ENCODE results near the gene FUT2. TPM values are rescaled to one million over a fixed set of nuclear protein-coding genes. Genes with fewer than 3 reads are reported as not detected.
A peak's percentile ranks its signal among the peaks of the same experiment; 100 is the strongest.

The FUT2 gene
- total RNA-seq, 2 donors from 2014 or later: 125 to 141 TPM

DNA sequence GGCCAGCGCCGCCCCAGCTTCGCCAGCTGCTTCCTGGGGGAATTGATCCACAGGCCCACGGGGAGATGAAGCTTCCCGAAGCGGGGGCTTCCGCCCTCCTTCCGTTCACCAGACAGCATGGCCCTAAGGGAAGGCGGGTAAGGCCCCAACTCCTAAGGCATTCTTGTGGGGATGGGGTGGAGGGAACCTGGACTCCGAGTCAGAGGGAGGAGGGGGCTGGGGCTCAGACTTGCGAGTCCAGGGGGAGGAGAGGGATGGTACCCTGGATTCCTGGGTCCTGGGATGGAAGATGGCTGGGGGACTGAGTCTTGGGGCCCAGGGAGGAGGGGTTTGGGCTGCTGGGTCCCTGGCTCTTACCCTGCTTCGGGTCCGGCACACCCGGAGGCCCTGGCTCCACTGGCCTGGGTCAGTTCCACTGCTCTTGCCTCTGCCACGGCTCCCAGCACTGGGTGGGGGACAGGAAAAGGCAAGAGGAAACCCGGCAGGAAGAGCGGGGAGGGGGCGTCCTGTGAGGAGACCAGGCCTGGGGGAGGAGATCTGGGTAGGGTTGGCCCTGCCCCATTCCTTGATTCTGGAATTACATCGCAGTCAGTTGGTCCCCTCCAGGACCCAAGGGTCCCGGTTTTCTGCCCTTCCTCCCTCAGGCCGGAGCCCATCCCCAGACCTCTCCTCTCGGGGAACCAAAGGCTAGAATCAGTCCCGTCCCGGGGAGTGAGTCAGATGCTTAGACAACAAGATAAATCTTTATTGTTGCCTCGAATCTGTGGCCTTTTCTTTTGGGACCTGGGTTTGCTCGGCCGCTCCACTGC lies 44.6 kb downstream of the FUT2 start, which contains the start of gene RASIP1:
Gene RASIP1 (minus strand): TSS at position 447 of the 809 bp plus-strand sequence. CDS start 328 bp downstream, at position 119.
- intact Hi-C loops (cut with DNase I): no loop called here
- no peaks in the 10 kb centered on the region for H3K9me3 ChIP-seq
- H3K27me3 ChIP-seq: peaks cover 5% of the 10 kb centered on the region
- H3K4me1 ChIP-seq: no peaks in the 10 kb centered on the region
- TF ChIP-seq, protein P1, sequence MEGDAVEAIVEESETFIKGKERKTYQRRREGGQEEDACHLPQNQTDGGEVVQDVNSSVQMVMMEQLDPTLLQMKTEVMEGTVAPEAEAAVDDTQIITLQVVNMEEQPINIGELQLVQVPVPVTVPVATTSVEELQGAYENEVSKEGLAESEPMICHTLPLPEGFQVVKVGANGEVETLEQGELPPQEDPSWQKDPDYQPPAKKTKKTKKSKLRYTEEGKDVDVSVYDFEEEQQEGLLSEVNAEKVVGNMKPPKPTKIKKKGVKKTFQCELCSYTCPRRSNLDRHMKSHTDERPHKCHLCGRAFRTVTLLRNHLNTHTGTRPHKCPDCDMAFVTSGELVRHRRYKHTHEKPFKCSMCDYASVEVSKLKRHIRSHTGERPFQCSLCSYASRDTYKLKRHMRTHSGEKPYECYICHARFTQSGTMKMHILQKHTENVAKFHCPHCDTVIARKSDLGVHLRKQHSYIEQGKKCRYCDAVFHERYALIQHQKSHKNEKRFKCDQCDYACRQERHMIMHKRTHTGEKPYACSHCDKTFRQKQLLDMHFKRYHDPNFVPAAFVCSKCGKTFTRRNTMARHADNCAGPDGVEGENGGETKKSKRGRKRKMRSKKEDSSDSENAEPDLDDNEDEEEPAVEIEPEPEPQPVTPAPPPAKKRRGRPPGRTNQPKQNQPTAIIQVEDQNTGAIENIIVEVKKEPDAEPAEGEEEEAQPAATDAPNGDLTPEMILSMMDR (IDR thresholded peaks at IDR 0.05): no peak
- DNase-seq: no peak
- H3K27ac ChIP-seq: no peak within 1 kb of the TSS
- peak within 1 kb of the TSS; percentile 58 for H3K9ac ChIP-seq (ENCODE audit: low read depth in 2 of 2, low read length in 2 of 2)
- peak within 1 kb of the TSS; percentile 47 for H3K4me3 ChIP-seq
- no peaks in the 10 kb centered on the region for H3K36me3 ChIP-seq

DNA sequence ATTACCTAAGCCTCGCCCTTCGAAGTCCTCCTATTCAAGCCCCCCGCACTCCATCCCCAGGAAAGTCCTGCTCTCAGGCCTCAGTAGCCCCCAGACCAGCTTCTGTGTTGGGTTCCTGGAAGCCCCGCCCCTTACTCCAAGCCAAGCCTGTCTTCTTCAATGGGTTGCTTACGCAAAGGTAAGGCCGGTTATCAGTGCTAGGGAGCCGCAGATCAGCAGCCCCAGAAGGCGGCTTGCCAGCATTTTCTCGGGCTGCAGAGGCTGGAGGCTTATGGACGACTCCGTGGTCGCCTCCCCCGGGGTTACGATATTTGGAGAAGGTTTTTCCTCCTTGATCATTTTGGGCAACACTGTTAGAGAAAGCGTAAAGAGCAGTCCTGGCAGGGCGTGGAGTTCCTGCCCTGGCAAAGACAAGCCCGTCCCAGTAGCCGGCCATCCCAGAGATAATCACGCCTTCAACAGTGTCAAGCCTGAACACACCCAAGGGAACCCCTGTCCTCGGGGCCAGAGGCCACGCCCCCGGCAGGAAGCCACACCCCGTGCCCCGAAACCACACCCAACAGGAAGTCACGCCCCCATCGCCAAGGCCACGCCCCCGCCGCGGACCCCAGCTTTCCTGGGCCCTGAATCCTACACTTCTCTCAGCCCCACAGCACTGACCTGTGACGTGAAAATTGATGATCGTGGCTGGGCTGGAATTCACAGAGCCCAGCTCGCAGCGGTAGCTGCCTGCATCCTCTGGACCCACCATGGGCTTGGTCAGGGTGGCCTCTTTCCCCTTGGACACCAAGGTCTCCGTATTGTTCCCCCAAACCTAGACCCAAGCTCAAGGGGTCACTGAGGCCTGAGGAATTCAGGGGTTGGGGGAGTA lies 45.6 kb downstream of the FUT2 start:
- Histone ChIP-seq H3K36me3 (no peaks in the 10 kb centered on the region), H3K27ac (no peak overlapping the region), H3K4me1 (no peaks in the 10 kb centered on the region), H3K9ac (ENCODE audit: low read depth in 2 of 2, low read length in 2 of 2) (peak overlapping the region in 1 of 2 donors; percentile 12), H3K4me3 (no peak overlapping the region), H3K9me3 (no peaks in the 10 kb centered on the region), H3K27me3 (peaks cover 5% of the 10 kb centered on the region)
- intact Hi-C loops (cut with DNase I): no loop called here
- TF ChIP-seq, protein P1 (IDR thresholded peaks at IDR 0.05): no peak
- DNase-seq: peak; percentile 75

DNA sequence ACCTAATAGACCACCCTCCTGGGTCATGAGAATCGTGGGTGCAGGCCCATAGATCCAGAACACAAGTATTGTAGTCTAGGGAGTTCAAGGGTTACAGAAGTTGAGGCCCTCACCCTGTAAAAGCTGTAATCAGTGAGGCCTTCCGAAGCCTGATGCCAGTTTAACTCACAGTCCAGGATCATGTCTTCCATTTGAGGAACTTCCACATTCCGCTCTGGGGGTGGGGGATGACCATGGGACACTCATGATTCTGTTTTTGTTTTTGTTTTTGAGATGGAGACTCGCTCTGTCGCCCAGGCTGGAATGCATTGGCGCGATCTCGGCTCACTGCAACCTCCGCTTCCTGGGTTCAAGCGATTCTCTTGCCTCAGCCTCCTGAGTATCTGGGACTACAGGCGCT lies 46.3 kb downstream of the FUT2 start:
- Histone ChIP-seq H3K4me1 (no peaks in the 10 kb centered on the region), H3K4me3 (no peak overlapping the region), H3K27ac (no peak overlapping the region), H3K36me3 (no peaks in the 10 kb centered on the region), H3K9ac (ENCODE audit: low read depth in 2 of 2, low read length in 2 of 2) (peak overlapping the region in 1 of 2 donors; percentile 12), H3K27me3 (peaks cover 5% of the 10 kb centered on the region), H3K9me3 (no peaks in the 10 kb centered on the region)
- intact Hi-C loops (cut with DNase I): no loop called here
- no peak for DNase-seq
- TF ChIP-seq, protein P1 (IDR thresholded peaks at IDR 0.05): no peak

DNA sequence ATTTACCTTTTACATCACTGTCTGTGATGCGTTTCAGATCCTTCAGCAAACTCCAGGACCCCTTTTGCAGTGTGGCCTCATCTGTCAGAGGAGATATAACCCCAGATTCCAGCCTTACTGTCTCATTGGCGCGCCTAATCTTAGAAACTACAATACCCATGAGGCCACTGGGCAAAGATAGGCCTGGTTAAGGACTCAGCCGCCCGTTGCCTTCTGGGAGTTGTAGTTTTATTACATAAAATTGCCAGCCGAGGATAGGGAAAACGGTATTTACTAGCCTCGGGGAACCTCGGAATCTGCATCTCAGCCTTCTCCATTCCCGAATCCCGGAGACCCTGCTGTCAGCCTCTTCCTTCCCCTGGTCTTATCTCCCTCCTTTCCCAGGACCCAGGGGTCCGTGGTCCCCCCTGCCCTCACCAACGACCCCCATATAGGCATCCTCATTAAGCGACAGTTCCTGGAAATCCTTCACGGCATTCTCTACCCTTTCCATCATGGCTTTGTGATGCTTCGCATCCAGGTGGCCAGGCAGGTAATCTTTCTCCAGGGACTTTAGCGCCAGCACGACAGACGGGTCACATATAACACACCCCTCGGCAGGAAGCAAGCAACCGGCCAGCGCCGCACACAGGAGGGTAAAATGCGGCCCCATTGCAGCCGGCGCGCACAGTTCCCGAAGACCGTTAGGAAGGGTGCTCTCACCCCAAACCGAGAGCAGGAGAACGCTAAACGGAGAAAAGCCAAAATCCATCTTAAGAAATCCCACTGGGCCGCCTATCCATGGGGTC lies 49.6 kb downstream of the FUT2 start:
- Histone ChIP-seq H3K4me3 (no peak overlapping the region), H3K9ac (ENCODE audit: low read depth in 2 of 2, low read length in 2 of 2) (no peak overlapping the region), H3K36me3 (no peaks in the 10 kb centered on the region), H3K9me3 (no peaks in the 10 kb centered on the region), H3K27ac (no peak overlapping the region), H3K4me1 (no peaks in the 10 kb centered on the region), H3K27me3 (no peaks in the 10 kb centered on the region)
- TF ChIP-seq, protein P1 (IDR thresholded peaks at IDR 0.05): no peak
- peak; percentile 72 for DNase-seq
- intact Hi-C loops (cut with DNase I): no loop called here

DNA sequence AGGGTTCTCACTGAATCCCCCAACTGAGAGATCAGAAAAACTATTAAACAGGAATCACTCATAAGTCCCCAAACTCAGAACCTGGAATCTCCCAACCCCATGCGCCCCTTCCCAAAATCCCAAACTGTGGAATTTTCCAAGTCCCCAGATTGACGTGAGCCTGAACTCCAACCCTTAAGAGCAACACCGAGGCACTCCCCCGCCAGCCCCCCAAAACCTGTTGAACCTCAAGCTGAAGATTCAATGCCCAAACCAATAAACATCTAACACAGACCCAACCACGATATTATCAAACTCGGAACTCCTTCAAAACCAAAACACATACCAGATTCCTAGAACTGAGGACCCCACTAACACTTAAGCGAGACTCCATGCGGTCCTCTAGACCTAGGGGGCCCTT lies 50.3 kb downstream of the FUT2 start:
- TF ChIP-seq, protein P1 (IDR thresholded peaks at IDR 0.05): no peak
- Histone ChIP-seq H3K36me3 (no peaks in the 10 kb centered on the region), H3K27ac (no peak overlapping the region)

More for the DNA sequence above, 50.3 kb downstream of the FUT2 start:
- intact Hi-C loops (cut with DNase I): no loop called here
- H3K4me3 ChIP-seq: no peak overlapping the region
- no peaks in the 10 kb centered on the region for H3K9me3 ChIP-seq
- no peak for DNase-seq
- H3K27me3 ChIP-seq: no peaks in the 10 kb centered on the region
- H3K9ac ChIP-seq (ENCODE audit: low read depth in 2 of 2, low read length in 2 of 2): no peak overlapping the region
- H3K4me1 ChIP-seq: no peaks in the 10 kb centered on the region

Data from colonic mucosa (tissue), 4 donors.